MCF 10A (cell line): Measurements from ENCODE around the gene SLC25A26. TPM values are rescaled to one million over a fixed set of nuclear protein-coding genes. Genes with fewer than 3 reads are reported as not detected.

Source experiments
- BruUV-seq: library from RNA; stranded (reverse); fragments of 400-500 nt; replicated peaks from 2 replicates; lab custom pipeline; 2021; lab: Mats Ljungman, UMichigan
- CTCF ChIA-PET: fragments of 300-600 bp; sonication (Branson Sonifier 250); formaldehyde crosslinking; extraction: SDS; loops from one replicate; lab custom pipeline; 2021; ENCODE audit warnings: antibody characterized with exemption, inconsistent platforms; lab: Yijun Ruan, JAX
- POLR2A ChIA-PET: fragments of 300-600, 350-650 bp; sonication (Branson Sonifier 250); formaldehyde crosslinking; extraction: SDS; loops from one replicate; lab custom pipeline; 2020; ENCODE audit warnings: antibody characterized with exemption, inconsistent platforms; lab: Yijun Ruan, JAX
- DNase-seq: peaks from one replicate; pipeline ENCODE4 v3.0.0-alpha.2; 2018; ENCODE audit not compliant: unreplicated experiment
- H3K27ac Mint-ChIP-seq: one replicate; pipeline ENCODE4 v1.8.0; 2022; ENCODE audit warnings: mild to moderate bottlenecking, low read depth, mixed read lengths; ENCODE audit not compliant: unreplicated experiment
- H3K27me3 Mint-ChIP-seq: one replicate; pipeline ENCODE4 v1.8.0; 2022; ENCODE audit warnings: mixed read lengths; ENCODE audit not compliant: insufficient read depth, unreplicated experiment
- H3K36me3 Mint-ChIP-seq: one replicate; pipeline ENCODE4 v1.8.0; 2022; ENCODE audit warnings: mild to moderate bottlenecking, moderate library complexity, mixed read lengths; ENCODE audit not compliant: insufficient read depth, unreplicated experiment
- H3K4me1 Mint-ChIP-seq: one replicate; pipeline ENCODE4 v1.8.0; 2022; ENCODE audit warnings: mixed read lengths; ENCODE audit not compliant: insufficient read depth, unreplicated experiment
- H3K4me3 Mint-ChIP-seq: one replicate; pipeline ENCODE4 v1.8.0; 2022; ENCODE audit warnings: mild to moderate bottlenecking, moderate library complexity, mixed read lengths; ENCODE audit not compliant: unreplicated experiment
- H3K9me3 Mint-ChIP-seq: one replicate; pipeline ENCODE4 v1.8.0; 2022; ENCODE audit warnings: mixed read lengths; ENCODE audit not compliant: unreplicated experiment
- intact Hi-C: fragments of 100-400 bp; cut with micrococcal nuclease; formaldehyde crosslinking; loops from 2 replicates; pipeline ENCODE4 v1.14.1; 2022
- total RNA-seq: library from RNA; stranded (reverse); gene quantifications from 2 replicates; pipeline ENCODE4 v1.2.3, GENCODE V29; 2022
- TF ChIP-seq, protein P1 (sequence below): fragments of 200-600 bp; IDR thresholded peaks from one replicate; pipeline ENCODE4 v1.8.0; 2022; ENCODE audit warnings: antibody characterized with exemption, mild to moderate bottlenecking; ENCODE audit not compliant: unreplicated experiment

Gene SLC25A26
- total RNA-seq, 1 experiment from 2014 or later = 24.8 TPM

DNA sequence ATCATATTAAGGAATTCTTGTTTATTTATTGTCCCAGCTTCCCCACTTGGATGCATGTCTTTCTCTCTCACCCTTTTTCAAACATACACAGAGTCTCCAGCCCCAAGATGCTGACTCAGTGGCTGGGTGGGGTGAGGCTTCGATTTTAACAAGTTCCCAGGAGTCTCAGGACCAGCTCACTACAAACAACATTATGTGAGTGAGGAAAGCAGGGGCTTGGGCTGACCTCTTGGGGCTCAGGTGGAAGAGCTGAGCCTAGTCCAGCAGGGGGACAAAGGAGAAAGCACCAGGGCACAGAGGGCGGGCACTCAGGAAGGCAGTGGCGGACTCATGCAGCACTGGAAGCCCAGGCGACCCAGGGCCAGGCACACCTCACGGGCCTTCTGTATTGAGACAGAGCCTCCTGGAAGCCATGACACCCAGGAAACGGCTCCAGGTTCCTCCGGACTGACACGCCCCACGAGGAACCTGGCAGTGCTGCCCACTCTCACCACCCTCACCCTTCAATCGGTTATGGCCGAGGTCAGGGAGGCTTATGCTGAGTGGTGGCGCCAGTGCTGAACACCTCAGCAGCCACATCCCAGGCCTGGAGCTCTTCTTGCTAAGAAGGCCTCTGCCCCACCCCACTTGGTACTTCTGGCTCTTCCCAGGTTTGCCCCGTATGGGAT is 182.7 kb downstream of the SLC25A26 start:
- TF ChIP-seq, protein P1, sequence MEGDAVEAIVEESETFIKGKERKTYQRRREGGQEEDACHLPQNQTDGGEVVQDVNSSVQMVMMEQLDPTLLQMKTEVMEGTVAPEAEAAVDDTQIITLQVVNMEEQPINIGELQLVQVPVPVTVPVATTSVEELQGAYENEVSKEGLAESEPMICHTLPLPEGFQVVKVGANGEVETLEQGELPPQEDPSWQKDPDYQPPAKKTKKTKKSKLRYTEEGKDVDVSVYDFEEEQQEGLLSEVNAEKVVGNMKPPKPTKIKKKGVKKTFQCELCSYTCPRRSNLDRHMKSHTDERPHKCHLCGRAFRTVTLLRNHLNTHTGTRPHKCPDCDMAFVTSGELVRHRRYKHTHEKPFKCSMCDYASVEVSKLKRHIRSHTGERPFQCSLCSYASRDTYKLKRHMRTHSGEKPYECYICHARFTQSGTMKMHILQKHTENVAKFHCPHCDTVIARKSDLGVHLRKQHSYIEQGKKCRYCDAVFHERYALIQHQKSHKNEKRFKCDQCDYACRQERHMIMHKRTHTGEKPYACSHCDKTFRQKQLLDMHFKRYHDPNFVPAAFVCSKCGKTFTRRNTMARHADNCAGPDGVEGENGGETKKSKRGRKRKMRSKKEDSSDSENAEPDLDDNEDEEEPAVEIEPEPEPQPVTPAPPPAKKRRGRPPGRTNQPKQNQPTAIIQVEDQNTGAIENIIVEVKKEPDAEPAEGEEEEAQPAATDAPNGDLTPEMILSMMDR = no peak
- no peak for DNase-seq
- Mint-ChIP-seq H3K27me3 (no peaks in the 10 kb centered on the region), H3K4me3 (no peak overlapping the region), H3K4me1 (peaks cover 2% of the 10 kb centered on the region), H3K27ac (no peak overlapping the region), H3K9me3 (no peaks in the 10 kb centered on the region), H3K36me3 (peaks cover 22% of the 10 kb centered on the region)
- ChIA-PET POLR2A (interaction anchor here (0.7 kb wide), 1 partner anchor 424 kb away, joined by 3 read pairs; no protein-coding TSS in a partner anchor), CTCF (interaction anchor here (0.5 to 16.7 kb wide), 8 partner anchors 9 to 416 kb away, joined by 3 to 604 read pairs (median 3); no protein-coding TSS in a partner anchor)
- no TSS peak for BruUV-seq
- intact Hi-C loops = loop anchor here (10.0 kb wide), 1 partner anchor 129 kb away; no protein-coding TSS in a partner anchor

DNA sequence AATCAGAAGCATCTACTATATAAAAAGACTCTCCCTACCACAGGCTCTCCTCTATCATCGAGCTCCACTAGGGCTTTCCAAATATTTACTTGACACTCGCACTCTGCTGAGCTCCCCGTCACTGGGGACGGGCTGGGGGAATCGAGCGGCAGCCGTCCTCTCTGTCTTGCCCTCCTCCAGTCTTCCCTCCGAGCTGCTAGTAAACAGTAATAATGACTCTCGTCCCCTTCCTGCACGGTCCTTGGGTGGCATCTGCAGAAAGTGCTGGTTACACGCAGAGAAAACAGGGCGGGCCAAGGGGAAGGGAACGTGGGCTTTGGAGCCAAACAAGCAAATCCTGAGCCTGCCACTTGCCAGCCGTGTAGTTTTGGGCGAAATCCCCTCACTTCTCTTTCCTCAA is 183.4 kb downstream of the SLC25A26 start:
- peaks cover 22% of the 10 kb centered on the region for H3K36me3 Mint-ChIP-seq
- no peak for DNase-seq
- intact Hi-C loops = loop anchor here (10.0 kb wide), 1 partner anchor 129 kb away; no protein-coding TSS in a partner anchor
- H3K4me1 Mint-ChIP-seq = no peaks in the 10 kb centered on the region
- no peaks in the 10 kb centered on the region for H3K9me3 Mint-ChIP-seq
- CTCF ChIA-PET = interaction anchor here (0.5 to 16.7 kb wide), 9 partner anchors 8 to 415 kb away, joined by 3 to 604 read pairs (median 3); no protein-coding TSS in a partner anchor
- no peak overlapping the region for H3K27ac Mint-ChIP-seq
- no peak overlapping the region for H3K4me3 Mint-ChIP-seq
- POLR2A ChIA-PET = interaction anchor here (0.7 kb wide), 1 partner anchor 424 kb away, joined by 3 read pairs; no protein-coding TSS in a partner anchor
- TF ChIP-seq, protein P1 = no peak
- no peaks in the 10 kb centered on the region for H3K27me3 Mint-ChIP-seq
- no TSS peak for BruUV-seq

DNA sequence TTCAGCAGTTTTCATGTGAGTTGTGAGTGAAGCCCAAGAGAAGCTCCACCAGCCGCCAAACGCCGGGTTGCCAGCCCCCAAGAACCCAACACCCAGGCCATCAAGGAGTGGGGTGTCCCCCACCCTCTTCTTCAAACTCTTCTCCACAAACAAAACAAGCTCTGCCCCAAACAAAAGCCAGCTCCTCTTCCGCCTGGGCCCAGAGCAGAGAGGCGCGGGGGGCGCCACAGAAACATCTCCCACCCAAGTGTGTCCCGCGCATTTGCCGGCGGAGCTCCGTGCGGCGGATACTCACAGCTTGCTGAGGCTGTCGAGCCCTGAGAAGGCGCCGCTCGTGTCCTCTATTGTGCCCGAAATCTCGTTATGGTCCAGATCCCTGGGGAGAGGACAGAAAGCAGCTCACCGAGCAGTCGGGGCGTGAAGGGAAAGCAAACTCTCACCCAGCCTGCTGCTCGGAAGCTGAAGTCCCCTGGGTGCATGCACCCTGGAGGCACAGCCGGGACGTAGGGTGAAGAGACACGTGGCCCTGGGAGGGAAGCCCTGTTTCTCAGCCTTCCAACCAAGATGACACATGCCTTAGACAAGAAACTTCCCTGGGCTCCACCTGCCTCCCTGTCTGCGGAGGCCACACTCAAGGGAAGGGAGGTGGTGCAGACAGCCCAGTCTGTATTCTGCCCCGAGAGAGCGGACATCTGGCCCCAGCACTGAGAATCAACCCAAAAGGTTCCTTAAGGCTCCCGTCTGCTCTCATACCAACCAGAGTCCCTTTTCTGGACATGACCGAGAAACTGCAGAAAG is 184.3 kb downstream of the SLC25A26 start:
- no peaks in the 10 kb centered on the region for H3K4me1 Mint-ChIP-seq
- POLR2A ChIA-PET = no interaction called here
- intact Hi-C loops = loop anchor here (10.0 kb wide), 1 partner anchor 130 kb away; no protein-coding TSS in a partner anchor

More for the DNA sequence above, 184.3 kb downstream of the SLC25A26 start:
- peaks cover 22% of the 10 kb centered on the region for H3K36me3 Mint-ChIP-seq
- DNase-seq = no peak
- BruUV-seq = no TSS peak
- H3K9me3 Mint-ChIP-seq = no peaks in the 10 kb centered on the region
- CTCF ChIA-PET = interaction anchor here (0.6 to 16.7 kb wide), 6 partner anchors 27 to 414 kb away, joined by 3 to 604 read pairs (median 4); no protein-coding TSS in a partner anchor
- no peak overlapping the region for H3K27ac Mint-ChIP-seq
- H3K4me3 Mint-ChIP-seq = no peak overlapping the region
- TF ChIP-seq, protein P1 = no peak
- no peaks in the 10 kb centered on the region for H3K27me3 Mint-ChIP-seq
